Thyroid gland (tissue), 4 donors: ENCODE data around the gene ABCG8.

Source experiments
- CTCF ChIP-seq, 6 experiments: fragments of 200-600 bp in 3 of 6; fragments of 450-650 bp in 3 of 6; sonication (generic) in 3 of 6; IDR thresholded peaks; one replicate each; pipeline ENCODE4 v1.5.1; 2016 to 2019; ENCODE audit warnings: antibody characterized with exemption in 6 of 6, mild to moderate bottlenecking in 2 of 6, inconsistent platforms in 1 of 6, moderate library complexity in 1 of 6
- POLR2A ChIP-seq, 2 donors: fragments of 450-650 bp; IDR thresholded peaks; one replicate each; pipeline ENCODE4 v1.6.1; 2017; ENCODE audit warnings: antibody characterized with exemption in 2 of 2, mild to moderate bottlenecking in 2 of 2, moderate library complexity in 1 of 2

DNA sequence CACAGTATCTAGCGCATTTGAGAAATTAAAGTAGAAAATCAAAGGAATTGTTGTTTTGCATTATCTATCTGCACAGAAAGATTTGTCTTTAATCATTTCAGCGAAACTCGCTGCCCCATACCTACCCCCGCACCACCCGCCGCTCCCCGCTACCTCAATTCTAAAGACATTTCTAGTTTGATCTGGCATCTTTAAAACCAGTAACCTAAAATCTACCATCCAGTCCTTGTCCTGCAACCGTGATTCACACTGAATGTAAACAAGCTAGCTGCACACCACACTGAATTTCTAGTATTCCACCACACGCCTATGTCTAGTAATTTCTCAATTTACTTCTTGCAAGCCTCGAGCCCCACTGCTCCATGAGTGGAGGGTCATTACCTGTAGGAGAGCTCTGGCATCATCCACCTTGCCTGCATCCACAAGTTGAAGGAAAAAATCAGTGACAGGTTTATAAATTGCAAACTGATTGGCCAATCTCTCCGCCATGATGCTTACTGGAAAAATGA is 60.1 kb downstream of the ABCG8 start:
- TF ChIP-seq POLR2A (IDR thresholded peaks at IDR 0.05) (no peak), CTCF (IDR thresholded peaks at IDR 0.05) (no peak)
